Small intestine (tissue), 7 donors: ENCODE measurements around the gene MYO16. TPM values are rescaled to one million over a fixed set of nuclear protein-coding genes. Genes with fewer than 3 reads are reported as not detected.

Source experiments
- DNase-seq, 2 donors: peaks; one replicate each; pipeline versions ENCODE4 v3.0.0 to v3.0.0-alpha.2; 2013
- FAIRE-seq: peaks from 2 replicates; lab custom pipeline; 2012; peaks lifted over from hg19 to GRCh38; lab: Jason Lieb, UNC
- H3K27ac ChIP-seq, 3 donors: one replicate each; pipeline ENCODE4 v1.5.1; 2013; ENCODE audit warnings: low read length in 2 of 3, mild to moderate bottlenecking in 2 of 3, control low read depth in 1 of 3, inconsistent platforms in 1 of 3, low read depth in 1 of 3, moderate library complexity in 1 of 3
- H3K27me3 ChIP-seq, 3 donors: one replicate each; pipeline ENCODE4 v1.6.1; 2013; ENCODE audit warnings: low read length in 3 of 3, inconsistent platforms in 1 of 3; ENCODE audit not compliant: control insufficient read depth in 3 of 3, insufficient read depth in 3 of 3
- H3K36me3 ChIP-seq, 3 donors: one replicate each; pipeline ENCODE4 v1.6.1; 2013; ENCODE audit warnings: low read length in 3 of 3, inconsistent platforms in 1 of 3, low read depth in 1 of 3, mild to moderate bottlenecking in 1 of 3, moderate library complexity in 1 of 3; ENCODE audit not compliant: control insufficient read depth in 3 of 3, insufficient read depth in 2 of 3
- H3K4me1 ChIP-seq, 3 donors: one replicate each; pipeline ENCODE4 v1.6.1; 2013; ENCODE audit warnings: low read length in 2 of 3, inconsistent platforms in 1 of 3, low read depth in 1 of 3, mild to moderate bottlenecking in 1 of 3, moderate library complexity in 1 of 3; ENCODE audit not compliant: control insufficient read depth in 3 of 3, insufficient read depth in 2 of 3
- H3K4me3 ChIP-seq, 3 donors: one replicate each; pipeline ENCODE4 v1.5.1; 2013; ENCODE audit warnings: low read length in 3 of 3, control low read depth in 1 of 3, inconsistent platforms in 1 of 3, low read depth in 1 of 3, mild to moderate bottlenecking in 1 of 3, moderate library complexity in 1 of 3
- H3K9me3 ChIP-seq, 2 donors: one replicate each; pipeline ENCODE4 v1.6.1; 2013; ENCODE audit warnings: low read depth in 1 of 2, low read length in 1 of 2; ENCODE audit not compliant: control insufficient read depth in 2 of 2, insufficient read depth in 1 of 2
- WGBS, 3 donors: extraction: QIAGEN DNeasy Blood & Tissue Kit; methylation state at CpG; one replicate each; pipeline ENCODE4 v1.1.7; 2013; 5-methylcytosine and 5-hydroxymethylcytosine counted together
- polyA plus RNA-seq, 4 donors: library from polyadenylated mRNA; stranded (reverse) in 3 of 4; unstranded in 1 of 4; fragments of 200-250 nt in 3 of 4; fragments of 120-200 nt in 1 of 4; gene quantifications; one replicate each; pipeline versions ENCODE4 v1.2.1 to v1.2.3, GENCODE V29; 2013
- donor health status: healthy with polysubstance abuse.
- donor health status: control.
- donor health status: control.
- donor health status: Bipolar disorder and iron deficiency.
- donor health status: healthy.

MYO16 gene
- polyA plus RNA-seq, 4 donors = 0.03 to 0.21 TPM; not detected in 2

GRCh38 chr13:109036078-109036780, 406.8 kb downstream of the MYO16 start:
- no peak for FAIRE-seq

GRCh38 chr13:109043636-109044035, 414.2 kb downstream of the MYO16 start:
- H3K4me3 ChIP-seq = no peak overlapping the region
- no peak overlapping the region for H3K27ac ChIP-seq
- no peaks in the 10 kb centered on the region for H3K4me1 ChIP-seq
- DNase-seq = no peak
- H3K9me3 ChIP-seq = no peaks in the 10 kb centered on the region
- no peak for FAIRE-seq
- no peaks in the 10 kb centered on the region for H3K36me3 ChIP-seq
- H3K27me3 ChIP-seq = no peaks in the 10 kb centered on the region
- WGBS, 3 donors = 68 to 84% (median 78%) methylated on average over 3 of the region's 3 CpGs

More at GRCh38 chr13:109036078-109036780, 406.8 kb downstream of the MYO16 start:
- H3K4me3 ChIP-seq = no peak overlapping the region
- H3K27me3 ChIP-seq = peaks cover 0 to 2% (median 0%) of the 10 kb centered on the region in 3 donors
- no peaks in the 10 kb centered on the region for H3K4me1 ChIP-seq
- H3K36me3 ChIP-seq = no peaks in the 10 kb centered on the region
- WGBS, 3 donors = 73 to 84% (median 83%) methylated on average over 7 of the region's 7 CpGs
- H3K27ac ChIP-seq = no peak overlapping the region
- H3K9me3 ChIP-seq = no peaks in the 10 kb centered on the region
- no peak for DNase-seq

GRCh38 chr13:109055850-109056249, 426.4 kb downstream of the MYO16 start:
- Histone ChIP-seq H3K36me3 (no peaks in the 10 kb centered on the region), H3K4me1 (no peaks in the 10 kb centered on the region), H3K4me3 (no peak overlapping the region), H3K27ac (no peak overlapping the region), H3K9me3 (no peaks in the 10 kb centered on the region), H3K27me3 (no peaks in the 10 kb centered on the region)
- FAIRE-seq (no peak), DNase-seq (no peak)

GRCh38 chr13:109058087-109058486, 428.7 kb downstream of the MYO16 start:
- no peak overlapping the region for H3K27ac ChIP-seq
- no peaks in the 10 kb centered on the region for H3K36me3 ChIP-seq
- no peaks in the 10 kb centered on the region for H3K9me3 ChIP-seq
- H3K4me3 ChIP-seq = no peak overlapping the region
- WGBS, 3 donors = 68 to 73% (median 71%) methylated on average over 5 of the region's 5 CpGs
- FAIRE-seq = no peak
- DNase-seq = no peak
- H3K27me3 ChIP-seq = no peaks in the 10 kb centered on the region
- H3K4me1 ChIP-seq = no peaks in the 10 kb centered on the region

GRCh38 chr13:109072505-109072904, 443.1 kb downstream of the MYO16 start:
- H3K4me3 ChIP-seq = no peak overlapping the region
- no peak overlapping the region for H3K27ac ChIP-seq
- H3K9me3 ChIP-seq = peaks cover 0 to 1% of the 10 kb centered on the region in 2 donors
- no peaks in the 10 kb centered on the region for H3K36me3 ChIP-seq
- no peak for FAIRE-seq
- WGBS, 3 donors = 82 to 86% (median 85%) methylated on average over 3 of the region's 3 CpGs
- DNase-seq = no peak
- no peaks in the 10 kb centered on the region for H3K4me1 ChIP-seq
- H3K27me3 ChIP-seq = no peaks in the 10 kb centered on the region

GRCh38 chr13:109074436-109074835, 445.0 kb downstream of the MYO16 start:
- Histone ChIP-seq H3K4me3 (no peak overlapping the region), H3K4me1 (no peaks in the 10 kb centered on the region), H3K36me3 (no peaks in the 10 kb centered on the region), H3K9me3 (no peaks in the 10 kb centered on the region), H3K27ac (no peak overlapping the region), H3K27me3 (no peaks in the 10 kb centered on the region)
- DNase-seq = no peak
- WGBS, 3 donors = 64 to 76% (median 66%) methylated on average over 6 of the region's 6 CpGs
- FAIRE-seq = no peak

- Histone ChIP-seq H3K27me3 (no peaks in the 10 kb centered on the region), H3K36me3 (no peaks in the 10 kb centered on the region), H3K4me3 (no peak overlapping the region), H3K9me3 (no peaks in the 10 kb centered on the region), H3K27ac (no peak overlapping the region), H3K4me1 (no peaks in the 10 kb centered on the region)
- WGBS, 3 donors = 90 to 96% (median 93%) methylated on average over 3 of the region's 3 CpGs
- FAIRE-seq (no peak), DNase-seq (no peak)
Observed at GRCh38 chr13:109074853-109075252, 445.4 kb downstream of the MYO16 start.

- 69 to 75% (median 72%) methylated on average over 10 of the region's 10 CpGs for WGBS, 3 donors
- Histone ChIP-seq H3K4me3 (no peak overlapping the region), H3K36me3 (no peaks in the 10 kb centered on the region), H3K27ac (no peak overlapping the region), H3K27me3 (no peaks in the 10 kb centered on the region), H3K4me1 (no peaks in the 10 kb centered on the region), H3K9me3 (no peaks in the 10 kb centered on the region)
- FAIRE-seq (no peak), DNase-seq (no peak)
Observed at GRCh38 chr13:109087916-109088623, 458.7 kb downstream of the MYO16 start.
